Measurements from ENCODE around the gene KLHL33.

- TF ChIP-seq REST (IDR thresholded peaks at IDR 0.05; ENCODE audit: borderline replicate concordance) = peak; percentile 63
- TF ChIP-seq CTCF (IDR thresholded peaks at IDR 0.05; ENCODE audit: poor library complexity, severe bottlenecking) = no peak
- no peak for TF ChIP-seq TAF1 (IDR thresholded peaks at IDR 0.05; ENCODE audit: low read depth)
- no peak for TF ChIP-seq SMC3 (conservative IDR thresholded peaks at IDR 0.05; ENCODE audit: poor library complexity)
These were observed 25.5 kb upstream of the KLHL33 start, which contains the start of gene PIP4P1 for GRCh38 chr14:20461225-20462141.

Measured in neural cell (in vitro differentiated cells).